Stromal cell of bone marrow (primary cell): Measurements from ENCODE around the gene APC2.
"Not testable (repeated sequence)": the region's sequence is repeated elsewhere in the genome, so short reads cannot be mapped to it uniquely, and the experiment has no call there.

Experiments used
- DNase-seq: peaks from one replicate; pipeline ENCODE4 v3.0.0-alpha.2; 2012; ENCODE audit warnings: low read depth

Gene APC2

GRCh38 chr19:1495799-1496713, 46.1 kb downstream of the APC2 start:
- DNase-seq, result no peak

- no peak for DNase-seq
These were observed 47.0 kb downstream of the APC2 start for GRCh38 chr19:1496714-1497577.

GRCh38 chr19:1497578-1498235, 47.8 kb downstream of the APC2 start:
- no peak for DNase-seq

GRCh38 chr19:1499231-1499630, 49.3 kb downstream of the APC2 start:
- DNase-seq, result not testable (repeated sequence)

- DNase-seq, result no peak
These were observed 51.3 kb downstream of the APC2 start for GRCh38 chr19:1501200-1501595.

GRCh38 chr19:1502433-1503088, 52.6 kb downstream of the APC2 start:
- no peak for DNase-seq

- no peak for DNase-seq
These were observed 53.4 kb downstream of the APC2 start for GRCh38 chr19:1503089-1503924.

- no peak for DNase-seq
These were observed 54.2 kb downstream of the APC2 start for GRCh38 chr19:1503925-1504773.

- DNase-seq, result no peak
These were observed 55.1 kb downstream of the APC2 start for GRCh38 chr19:1505012-1505411.

- DNase-seq, result no peak
These were observed 56.3 kb downstream of the APC2 start for GRCh38 chr19:1505991-1506881.

GRCh38 chr19:1507192-1507660, 57.3 kb downstream of the APC2 start:
- DNase-seq, result no peak

- peak; percentile 87 for DNase-seq
These were observed 58.0 kb downstream of the APC2 start for GRCh38 chr19:1507763-1508506.

GRCh38 chr19:1508507-1508856, 58.6 kb downstream of the APC2 start:
- no peak for DNase-seq

- no peak for DNase-seq
These were observed 59.9 kb downstream of the APC2 start for GRCh38 chr19:1509602-1510441.

- no peak for DNase-seq
These were observed 60.5 kb downstream of the APC2 start for GRCh38 chr19:1510442-1510806.

- DNase-seq, result no peak
These were observed 60.9 kb downstream of the APC2 start for GRCh38 chr19:1510807-1511206.
